HepG2 (cell line): ENCODE measurements around the gene WDR5B. TPM values are rescaled to one million over a fixed set of nuclear protein-coding genes. Genes with fewer than 3 reads are reported as not detected.
A peak's percentile ranks its signal among the peaks of the same experiment; 100 is the strongest.

Experiments used
- AKNA ChIP-seq: sonication (generic); formaldehyde crosslinking; IDR thresholded peaks from 2 replicates; pipeline ENCODE4 v1.4.0; 2020; ENCODE audit warnings: missing genetic modification reagents, borderline replicate concordance
- ATAD3A ChIP-seq: sonication (generic); formaldehyde crosslinking; IDR thresholded peaks from 2 replicates; pipeline ENCODE4 v1.4.0; 2020; ENCODE audit warnings: missing genetic modification reagents
- CBX2 ChIP-seq, 2 experiments: fragments of 200-600 bp in 1 of 2; sonication (generic); formaldehyde crosslinking in 1 of 2; IDR thresholded peaks; 2 replicates each; pipeline versions ENCODE4 v1.7.0 to v1.8.1; 2018 to 2022; ENCODE audit warnings: low read depth in 2 of 2, low read length in 1 of 2, mild to moderate bottlenecking in 1 of 2, missing genetic modification reagents in 1 of 2
- CEBPG ChIP-seq: IDR thresholded peaks from 2 replicates; pipeline ENCODE4 v1.6.1; 2016
- ISL2 ChIP-seq: sonication (generic); formaldehyde crosslinking; IDR thresholded peaks from 2 replicates; pipeline ENCODE4 v1.5.0; 2020; ENCODE audit warnings: missing genetic modification reagents
- KAT8 ChIP-seq: IDR thresholded peaks from 2 replicates; pipeline ENCODE4 v1.6.1; 2016; ENCODE audit warnings: missing genetic modification reagents, missing compliant biosample characterization
- MBNL3 ChIP-seq: fragments of 250-450 bp; sonication (Bioruptor Pico); conservative IDR thresholded peaks from 2 replicates; pipeline ENCODE4 v1.8.0; 2022; ENCODE audit warnings: mild to moderate bottlenecking, inconsistent platforms
- MLLT10 ChIP-seq: sonication (generic); formaldehyde crosslinking; IDR thresholded peaks from 2 replicates; pipeline ENCODE4 v1.4.0; 2020; ENCODE audit warnings: missing genetic modification reagents
- NAIF1 ChIP-seq: sonication (generic); formaldehyde crosslinking; IDR thresholded peaks from 2 replicates; pipeline ENCODE4 v1.5.0; 2020; ENCODE audit warnings: mild to moderate bottlenecking, missing genetic modification reagents, borderline replicate concordance
- PCBP2 ChIP-seq: fragments of 200-400 bp; formaldehyde crosslinking; optimal IDR thresholded peaks from 2 replicates; pipeline ENCODE3; 2018; ENCODE audit warnings: low read length, low read depth; ENCODE audit not compliant: poor library complexity, severe bottlenecking
- RCOR2 ChIP-seq: IDR thresholded peaks from 2 replicates; pipeline ENCODE4 v1.6.1; 2016; ENCODE audit warnings: missing biosample characterization, missing genetic modification reagents
- RNF219 ChIP-seq: sonication (generic); formaldehyde crosslinking; IDR thresholded peaks from 2 replicates; pipeline ENCODE4 v1.5.0; 2020; ENCODE audit warnings: mild to moderate bottlenecking, missing genetic modification reagents
- SMAD9 ChIP-seq: sonication (generic); formaldehyde crosslinking; IDR thresholded peaks from 2 replicates; pipeline ENCODE4 v1.5.1; 2020; ENCODE audit warnings: mild to moderate bottlenecking, missing genetic modification reagents
- TBX2 ChIP-seq: sonication (generic); formaldehyde crosslinking; IDR thresholded peaks from 2 replicates; pipeline ENCODE4 v1.5.0; 2020; ENCODE audit warnings: missing genetic modification reagents, mild to moderate bottlenecking, borderline replicate concordance
- TCF12 ChIP-seq, 2 experiments: fragments of 450-650 bp in 1 of 2; sonication (generic) in 1 of 2; formaldehyde crosslinking in 1 of 2; IDR thresholded peaks; 2 replicates each; pipeline versions ENCODE4 v1.6.1 to v1.8.0; 2017 to 2022; ENCODE audit warnings: antibody characterized with exemption in 1 of 2, mild to moderate bottlenecking in 1 of 2, missing genetic modification reagents in 1 of 2, moderate library complexity in 1 of 2
- TCF7 ChIP-seq: sonication (generic); IDR thresholded peaks from 2 replicates; pipeline ENCODE4 v1.6.1; 2016; ENCODE audit warnings: antibody characterized with exemption, low read depth
- TP53 ChIP-seq: sonication (generic); formaldehyde crosslinking; conservative IDR thresholded peaks from 2 replicates; pipeline ENCODE4 v1.4.0; 2020; ENCODE audit warnings: missing genetic modification reagents
- ZKSCAN1 ChIP-seq: fragments of 150-350 bp; IDR thresholded peaks from 2 replicates; pipeline ENCODE4 v1.6.1; 2014; ENCODE audit warnings: low read length
- ZNF253 ChIP-seq: sonication (generic); formaldehyde crosslinking; IDR thresholded peaks from 2 replicates; pipeline ENCODE4 v1.8.0; 2022; ENCODE audit warnings: mild to moderate bottlenecking, missing genetic modification reagents, borderline replicate concordance
- ZNF513 ChIP-seq: sonication (generic); formaldehyde crosslinking; conservative IDR thresholded peaks from 2 replicates; pipeline ENCODE4 v1.5.0; 2020; ENCODE audit warnings: missing genetic modification reagents
- ZNF776 ChIP-seq: sonication (generic); formaldehyde crosslinking; IDR thresholded peaks from 2 replicates; pipeline ENCODE4 v1.4.0; 2020; ENCODE audit warnings: mild to moderate bottlenecking, missing genetic modification reagents
- polyA plus RNA-seq, 8 experiments: library from polyadenylated mRNA; depleted of rRNA in 3 of 8; stranded (reverse) in 7 of 8; unstranded in 1 of 8; fragments of >200 nt; fragmentation: Illumina TruSeq in 4 of 8; extraction: Trizol in 4 of 8; gene quantifications; 2 replicates each; pipeline versions ENCODE4 v1.2.1 to v1.2.3, GENCODE V29; 2011 to 2016; ENCODE audit warnings: low read depth in 4 of 8, missing spikeins in 1 of 8, mixed read lengths in 1 of 8; ENCODE audit not compliant: insufficient read depth in 1 of 8
- total RNA-seq, 5 experiments: library from RNA; depleted of rRNA; stranded (reverse); fragments of >200 nt; fragmentation: Illumina TruSeq; extraction: Trizol; gene quantifications; 2 replicates each; pipeline ENCODE4 v1.2.3, GENCODE V29; 2016; ENCODE audit warnings: low read depth in 1 of 5

WDR5B gene
- total and polyA plus RNA-seq, 2 of the 13 experiments (the other 11 are each of a cell fraction or from before 2014, with no cell fraction given) = 2.5 to 3.6 TPM

GRCh38 chr3:122382888-122383666 lies 32.8 kb downstream of the WDR5B start, which contains the start of gene MIX23 (continued):
- TF ChIP-seq CBX2 (IDR thresholded peaks at IDR 0.05; ENCODE audit: low read depth, low read length) (no peak), CBX2 (CRISPR knock-in tag; IDR thresholded peaks at IDR 0.05; ENCODE audit: low read depth) (no peak), MBNL3 (CRISPR knock-in tag) (no peak), RCOR2 (CRISPR knock-in tag) (peak; percentile 45; the same call in 1 of the 2 replicates), ZNF776 (CRISPR knock-in tag) (no peak), MLLT10 (CRISPR knock-in tag) (no peak), CEBPG (CRISPR knock-in tag) (no peak), TCF12 (IDR thresholded peaks at IDR 0.05) (no peak), TCF12 (CRISPR knock-in tag; IDR thresholded peaks at IDR 0.05) (0 out of 2 replicates have a peak, but pooled peaks have one; percentile 42), KAT8 (CRISPR knock-in tag) (peak; percentile 94), TP53 (CRISPR knock-in tag) (peak; percentile 70), ZNF513 (CRISPR knock-in tag) (no peak), ISL2 (CRISPR knock-in tag) (peak; percentile 82; the same call in 1 of the 2 replicates), TBX2 (CRISPR knock-in tag) (peak; percentile 79), ZKSCAN1 (no peak), TCF7 (0 out of 2 replicates have a peak, but pooled peaks have one; percentile 6), PCBP2 (peak; percentile 4), SMAD9 (no peak), ZNF253 (CRISPR knock-in tag) (no peak), NAIF1 (CRISPR knock-in tag) (no peak), AKNA (no peak), ATAD3A (CRISPR knock-in tag) (no peak), RNF219 (peak; percentile 94; the same call in 1 of the 2 replicates)
